ENCODE data around the gene METAP1. TPM values are rescaled to one million over a fixed set of nuclear protein-coding genes. Genes with fewer than 3 reads are reported as not detected.

METAP1 gene
- total and polyA plus RNA-seq, 4 donors = 9.5 to 16.9 (median 13.4) TPM

- WGBS = 62% methylated on average over 4 of the region's 4 CpGs
- Histone ChIP-seq H3K4me1 (ENCODE audit: control insufficient read depth in 4 of 4, insufficient read depth in 4 of 4, low read length in 3 of 4) (no peaks in the 10 kb centered on the region), H3K27ac (ENCODE audit: low read depth in 1 of 2, low read length in 2 of 2) (no peak overlapping the region), H3K9ac (ENCODE audit: low read depth in 1 of 2, low read length in 2 of 2) (no peak overlapping the region), H3K27me3 (ENCODE audit: control insufficient read depth in 4 of 4, insufficient read depth in 4 of 4, low read length in 3 of 4) (no peaks in the 10 kb centered on the region), H3K36me3 (ENCODE audit: control insufficient read depth in 4 of 4, insufficient read depth in 3 of 4, low read depth in 1 of 4, low read length in 3 of 4) (no peaks in the 10 kb centered on the region), H3K4me3 (ENCODE audit: low read depth in 1 of 3, low read length in 3 of 3) (no peak overlapping the region), H3K9me3 (ENCODE audit: control insufficient read depth in 4 of 4, low read length in 3 of 4) (no peaks in the 10 kb centered on the region)
- TF ChIP-seq EGR1 (IDR thresholded peaks at IDR 0.05; ENCODE audit: low read depth in 2 of 2) (no peak), REST (IDR thresholded peaks at IDR 0.05) (no peak), YY1 (IDR thresholded peaks at IDR 0.05) (no peak), NR2F2 (IDR thresholded peaks at IDR 0.05) (no peak), FOXA2 (IDR thresholded peaks at IDR 0.05) (no peak), TAF1 (conservative IDR thresholded peaks at IDR 0.05) (no peak), SP1 (IDR thresholded peaks at IDR 0.05) (no peak), MAX (IDR thresholded peaks at IDR 0.05) (no peak), HNF4G (IDR thresholded peaks at IDR 0.05) (no peak), RXRA (IDR thresholded peaks at IDR 0.05) (no peak), HNF4A (conservative IDR thresholded peaks at IDR 0.05) (no peak), JUND (IDR thresholded peaks at IDR 0.05) (no peak), RAD21 (IDR thresholded peaks at IDR 0.05) (no peak), CTCF (IDR thresholded peaks at IDR 0.05; ENCODE audit: low read depth, low read length, missing input control) (no peak), GABPA (IDR thresholded peaks at IDR 0.05 in 1 of 2, conservative IDR thresholded peaks at IDR 0.05 in 1 of 2) (no peak), FOXA1 (IDR thresholded peaks at IDR 0.05) (no peak), ZBTB33 (IDR thresholded peaks at IDR 0.05) (no peak), ATF3 (IDR thresholded peaks at IDR 0.05) (no peak)
- DNase-seq (ENCODE audit: low spot score) = no peak
Observed at GRCh38 chr4:98976716-98977115, 18.8 kb upstream of the METAP1 start.

All from liver (tissue), 9 donors.